NCI-H226 (cell line): ENCODE results near the gene ECHS1.
"Not testable (repeated sequence)": the region's sequence is repeated elsewhere in the genome, so short reads cannot be mapped to it uniquely, and the experiment has no call there.

Experiments used
- DNase-seq: peaks from one replicate; pipeline ENCODE4 v3.0.0-alpha.2; 2015

The ECHS1 gene

DNA sequence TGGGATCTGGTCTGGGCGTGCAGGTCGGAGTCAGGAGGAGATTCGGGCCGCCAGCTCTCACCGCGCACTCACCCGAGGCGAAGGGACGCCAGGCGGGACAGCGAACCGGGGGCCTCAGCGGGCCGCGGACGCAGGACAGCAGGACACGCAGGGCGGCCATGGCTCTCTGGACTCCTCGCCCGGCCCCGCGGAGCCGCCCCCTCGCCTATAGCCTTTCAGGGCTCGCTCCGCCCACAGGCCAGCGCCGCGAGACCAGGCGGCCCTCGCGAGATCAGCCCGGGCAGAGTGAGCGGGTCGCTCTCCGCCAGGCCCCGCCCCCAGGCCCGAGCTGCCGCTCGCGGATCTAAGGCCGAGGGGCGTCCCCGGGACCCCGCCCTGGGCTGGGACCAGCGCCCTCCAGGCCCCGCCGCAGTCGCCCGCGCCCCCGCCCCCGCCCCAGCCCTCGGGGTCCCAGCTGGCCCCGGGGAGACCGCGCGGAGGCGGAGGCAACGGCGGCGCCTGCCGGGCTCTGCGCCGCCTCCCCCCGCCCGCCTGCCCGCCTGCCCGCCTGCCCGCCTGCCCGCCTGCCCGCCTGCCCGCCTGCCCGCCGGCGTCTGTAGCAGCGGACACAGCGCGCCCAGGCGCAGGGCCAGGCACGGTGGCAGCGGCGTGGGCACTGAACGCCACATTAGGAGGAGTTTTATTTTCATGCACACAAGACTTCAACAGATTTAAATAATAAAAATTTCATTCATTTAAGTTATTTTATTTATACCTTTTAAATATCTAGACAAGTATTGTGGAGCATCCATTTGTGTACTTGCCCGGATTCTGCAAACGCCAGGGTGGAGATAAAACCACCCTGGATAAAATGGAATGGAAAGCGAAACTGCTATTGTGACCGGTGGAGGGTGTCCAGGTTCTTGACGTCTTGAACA lies at the start of gene ECHS1:
TSS of gene ECHS1 (minus strand) at position 181 of the 917 bp plus-strand sequence. CDS start at position 160, 21 bp downstream.
- peak; percentile 67 for DNase-seq

DNA sequence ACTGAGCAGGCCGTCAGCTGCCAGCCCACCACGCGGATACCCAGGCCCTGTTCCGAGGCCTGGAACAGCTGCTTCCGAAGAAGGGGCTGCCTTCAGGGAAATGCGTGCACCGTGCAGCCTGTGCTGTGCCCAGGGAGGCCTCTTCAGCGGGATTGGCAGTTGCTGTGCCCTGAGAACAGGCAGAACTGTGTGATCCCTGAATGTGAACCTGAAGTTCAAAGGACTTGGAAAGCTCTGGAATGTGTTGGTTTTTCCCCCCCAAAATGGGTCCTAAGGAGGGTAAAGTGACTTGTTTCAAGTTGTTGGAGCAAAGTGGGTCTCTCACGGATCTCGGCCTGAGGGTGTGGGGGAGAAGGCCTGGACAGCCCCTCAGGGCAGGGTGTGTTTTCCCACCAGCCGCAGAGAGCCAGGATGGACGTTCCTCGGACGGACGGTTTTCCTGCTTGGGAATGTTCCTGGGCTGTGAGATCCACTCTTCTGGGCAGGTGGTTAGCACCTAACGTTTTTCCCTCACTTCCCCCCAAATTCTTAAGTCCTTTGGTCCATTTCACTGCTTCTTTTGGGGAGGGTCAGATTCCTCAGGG lies 49.2 kb upstream of the ECHS1 start:
- DNase-seq = no peak

DNA sequence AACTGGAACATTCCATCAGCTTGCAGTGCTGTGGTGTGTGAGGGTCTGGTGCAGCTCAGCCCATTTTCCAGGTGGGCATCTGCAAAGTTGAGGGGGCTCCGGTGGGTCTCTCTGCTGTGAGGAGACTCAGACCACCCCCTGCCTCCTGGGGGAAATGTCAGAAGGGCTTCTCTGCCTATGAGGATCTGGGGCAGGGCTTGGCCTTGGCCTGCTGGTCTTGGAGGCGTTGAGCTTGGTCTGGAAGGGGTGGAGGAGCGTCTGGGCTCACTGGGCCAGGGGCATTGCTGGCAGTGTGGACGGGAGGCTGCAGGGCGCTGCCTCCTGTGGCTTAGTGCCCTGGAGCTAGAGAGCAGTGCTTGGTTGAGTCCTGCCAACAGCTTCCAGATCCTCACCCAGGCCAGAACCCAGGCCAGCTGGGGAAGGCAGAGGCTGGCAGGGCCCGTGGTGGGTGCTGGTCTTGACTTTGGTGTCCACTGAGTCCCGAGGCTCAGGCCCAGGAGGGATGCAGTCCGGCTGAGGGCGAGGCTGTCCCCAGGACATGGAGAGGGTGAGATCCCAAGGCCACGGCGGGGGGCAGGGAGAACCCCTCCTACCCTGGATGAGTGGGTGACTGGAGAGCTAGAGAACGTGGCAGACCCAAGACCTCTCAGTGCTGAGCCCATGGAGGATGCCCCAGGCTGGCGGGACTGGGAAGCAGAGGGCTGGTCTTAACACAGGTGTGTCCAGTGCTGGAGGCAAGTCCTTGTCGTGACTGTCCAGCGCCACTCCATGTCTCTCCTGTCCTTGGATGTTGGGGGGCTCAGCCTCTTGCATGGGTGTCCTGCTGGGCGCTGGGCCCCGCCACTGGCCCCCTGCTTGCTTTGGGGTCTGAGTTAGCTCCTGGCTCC lies 48.4 kb upstream of the ECHS1 start:
- DNase-seq = no peak

DNA sequence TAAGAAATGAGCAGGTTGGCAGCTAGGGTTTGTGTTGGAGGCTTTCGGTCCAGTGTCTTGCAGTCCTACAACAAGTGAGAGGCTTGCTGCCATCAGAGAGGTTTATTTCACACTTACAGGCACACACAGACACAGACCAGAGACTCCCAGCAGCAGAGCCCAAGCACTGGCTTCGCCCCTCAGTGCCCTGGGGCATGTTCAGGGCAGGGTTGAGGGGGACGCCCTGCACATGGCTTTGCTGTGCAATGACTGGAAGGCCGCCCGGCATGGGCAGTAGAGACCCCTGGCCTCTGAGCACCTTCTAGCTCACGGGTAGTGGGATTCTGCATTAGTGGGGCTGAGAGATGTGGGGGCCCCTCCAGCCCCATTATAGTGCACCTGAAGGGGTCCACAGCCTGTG lies 47.4 kb upstream of the ECHS1 start:
- DNase-seq = no peak

DNA sequence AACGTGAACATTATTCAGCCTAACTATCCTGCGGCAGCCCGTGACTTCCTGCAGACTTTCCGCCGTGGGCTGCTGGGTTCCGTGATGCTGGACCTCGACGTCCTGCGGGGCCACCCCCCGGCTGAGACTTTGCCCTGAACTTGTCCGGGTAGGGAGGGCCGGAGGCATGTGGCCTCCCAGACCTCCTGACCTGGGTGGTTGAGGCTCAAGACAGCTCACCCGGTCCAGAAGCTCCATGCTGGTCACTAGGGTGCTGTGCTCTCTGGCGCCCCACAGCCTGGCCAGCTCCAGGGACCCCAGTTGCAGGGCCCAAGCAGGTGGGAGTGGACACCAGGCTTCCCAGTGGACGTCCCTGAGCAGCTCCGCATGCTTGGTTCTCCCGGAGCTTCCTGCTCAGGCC lies 46.9 kb upstream of the ECHS1 start:
- no peak for DNase-seq

DNA sequence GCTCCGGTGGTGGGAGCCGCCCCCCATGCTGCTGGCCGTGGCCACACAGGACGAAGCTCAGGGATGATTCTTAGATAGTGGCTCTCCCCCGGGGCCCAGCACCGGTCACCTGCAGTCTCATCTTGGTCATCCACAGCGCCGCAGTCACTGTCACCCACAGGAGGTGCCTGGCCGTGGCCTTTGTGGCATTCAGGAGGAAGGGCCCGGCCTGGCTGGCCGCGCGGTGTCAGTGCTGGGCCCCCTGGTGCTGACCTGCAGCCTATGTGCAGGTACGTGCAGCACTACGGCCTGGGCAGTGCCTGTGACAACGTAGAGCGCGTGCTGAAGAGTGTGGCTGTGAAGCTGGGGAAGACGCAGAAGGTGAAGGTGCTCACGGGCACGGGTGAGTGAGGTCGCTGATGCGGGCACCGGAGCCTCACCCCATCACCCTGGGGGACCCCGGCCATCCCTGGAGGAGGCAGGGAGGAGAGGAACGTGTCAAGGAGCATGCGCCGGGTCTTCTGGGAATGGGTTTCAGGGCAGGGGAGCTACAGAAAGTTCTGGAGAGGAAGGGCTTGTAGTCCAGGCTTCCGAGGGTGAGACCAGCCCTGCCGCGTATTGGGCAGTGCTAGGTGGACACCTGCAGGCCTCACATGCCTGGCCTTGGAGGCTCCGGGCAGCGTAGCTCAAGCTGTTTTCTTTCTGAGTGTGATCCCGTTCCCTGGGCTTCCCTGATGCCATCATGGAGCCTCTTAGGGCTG lies 46.2 kb upstream of the ECHS1 start:
- no peak for DNase-seq

DNA sequence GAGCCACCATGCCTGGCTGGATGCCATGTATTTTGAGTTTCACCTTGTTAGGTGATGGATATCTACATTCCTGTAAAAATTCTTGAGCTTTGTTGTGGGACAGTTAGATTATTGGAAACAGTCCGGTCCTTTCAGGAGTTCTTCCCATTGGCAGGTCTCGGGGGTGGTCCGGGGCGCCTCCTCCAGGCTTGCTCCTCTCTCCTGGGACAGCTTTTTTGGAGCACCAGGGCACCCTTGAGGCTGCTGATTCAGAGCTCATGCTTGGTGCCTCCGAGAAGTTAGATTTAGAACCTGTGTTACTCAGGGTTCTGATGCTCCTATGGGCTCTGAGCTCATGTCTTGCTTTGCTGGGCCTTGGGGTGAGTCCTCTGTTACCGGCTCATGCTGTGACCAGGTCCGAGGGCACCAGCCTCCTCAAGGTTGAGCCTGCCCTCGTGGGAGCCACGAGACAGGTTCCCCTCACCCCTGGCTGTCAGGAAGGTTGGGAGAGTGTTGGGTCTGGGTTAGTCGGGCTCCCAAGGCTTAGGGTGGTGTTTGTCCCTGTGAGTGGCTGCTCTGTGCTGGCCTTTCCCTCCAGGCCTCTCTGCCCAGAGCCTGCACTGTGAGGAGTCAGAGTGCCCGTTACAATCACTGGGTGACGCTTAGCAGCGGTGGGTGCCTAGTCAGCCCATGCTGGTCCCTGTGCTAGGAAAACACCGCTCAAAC lies 45.3 kb upstream of the ECHS1 start:
- DNase-seq = no peak

GRCh38 chr10:133415752-133416151 lies 42.6 kb upstream of the ECHS1 start:
- no peak for DNase-seq

DNA sequence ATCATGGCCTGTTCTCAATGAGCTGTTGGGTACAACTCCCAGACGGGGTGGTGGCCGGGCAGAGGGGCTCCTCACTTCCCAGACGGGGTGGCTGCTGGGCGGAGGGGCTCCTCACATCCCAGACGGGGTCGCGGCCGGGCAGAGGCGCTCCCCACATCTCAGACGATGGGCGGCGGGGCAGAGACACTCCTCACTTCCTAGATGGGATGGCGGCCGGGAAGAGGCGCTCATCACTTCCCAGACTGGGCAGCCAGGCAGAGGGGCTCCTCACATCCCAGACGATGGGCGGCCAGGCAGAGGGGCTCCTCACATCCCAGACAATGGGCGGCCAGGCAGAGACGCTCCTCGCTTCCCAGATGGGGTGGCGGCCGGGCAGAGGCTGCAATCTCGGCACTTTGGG lies 41.2 kb upstream of the ECHS1 start:
- DNase-seq = not testable (repeated sequence)

DNA sequence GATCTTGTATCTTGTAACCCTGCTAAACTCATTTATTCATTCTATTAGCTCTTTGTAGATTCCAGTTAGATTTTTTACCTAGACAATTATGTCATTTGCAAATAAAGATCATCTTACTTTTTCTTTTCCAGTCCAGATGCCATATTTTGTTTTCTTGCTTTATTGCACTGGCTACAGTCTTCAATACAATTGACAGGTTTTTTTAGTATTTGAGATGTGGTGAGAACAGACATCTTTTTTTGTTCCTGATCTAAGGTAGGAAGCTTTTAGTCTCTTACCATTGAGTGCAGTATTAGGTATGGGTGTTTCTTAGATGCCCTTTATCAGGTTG lies 39.2 kb upstream of the ECHS1 start:
- no peak for DNase-seq

DNA sequence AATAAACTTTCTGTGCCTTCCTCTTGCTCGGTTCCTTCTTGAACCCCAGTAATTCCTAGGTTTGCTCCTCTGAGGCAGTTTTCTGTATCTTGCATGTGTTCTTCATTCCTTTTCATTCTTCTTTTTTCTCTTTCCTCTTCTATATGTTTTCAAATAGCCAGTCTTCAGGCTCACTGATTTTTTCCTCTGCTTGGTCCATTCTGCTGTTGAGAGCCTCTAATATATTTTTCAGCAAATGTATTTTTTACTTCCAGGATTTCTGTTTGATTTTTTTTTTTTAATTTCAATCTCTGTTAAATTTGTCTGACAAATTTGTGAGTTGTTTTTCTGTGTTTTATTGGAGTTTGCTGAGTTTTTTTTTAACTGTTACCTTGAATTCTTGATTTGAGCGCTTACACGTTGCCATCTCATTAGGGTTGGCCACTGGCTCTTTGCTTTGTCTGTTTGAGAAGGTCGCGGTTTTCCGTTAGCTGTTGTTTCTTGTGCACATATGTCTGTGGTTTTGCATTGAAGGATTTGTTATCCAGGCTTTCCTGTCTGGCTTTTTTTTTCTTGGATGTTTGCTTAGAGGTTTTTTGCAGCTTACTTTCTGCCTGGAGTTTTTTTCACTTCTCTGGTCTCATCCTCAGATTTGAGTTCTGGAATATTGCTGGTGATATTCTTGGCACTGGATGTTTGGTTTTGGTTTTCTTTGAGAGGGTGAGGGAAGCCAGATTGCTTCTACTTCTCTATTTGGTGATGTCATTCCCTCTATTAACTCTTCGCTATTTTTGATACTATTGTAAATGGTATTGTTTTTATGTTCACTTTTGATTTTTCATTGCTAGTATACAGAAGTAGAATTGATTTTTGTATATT lies 38.6 kb upstream of the ECHS1 start:
- DNase-seq = no peak

GRCh38 chr10:133405844-133406527 lies 32.8 kb upstream of the ECHS1 start:
- DNase-seq = no peak

- DNase-seq = no peak
These were observed 32.1 kb upstream of the ECHS1 start for GRCh38 chr10:133405272-133405671.

DNA sequence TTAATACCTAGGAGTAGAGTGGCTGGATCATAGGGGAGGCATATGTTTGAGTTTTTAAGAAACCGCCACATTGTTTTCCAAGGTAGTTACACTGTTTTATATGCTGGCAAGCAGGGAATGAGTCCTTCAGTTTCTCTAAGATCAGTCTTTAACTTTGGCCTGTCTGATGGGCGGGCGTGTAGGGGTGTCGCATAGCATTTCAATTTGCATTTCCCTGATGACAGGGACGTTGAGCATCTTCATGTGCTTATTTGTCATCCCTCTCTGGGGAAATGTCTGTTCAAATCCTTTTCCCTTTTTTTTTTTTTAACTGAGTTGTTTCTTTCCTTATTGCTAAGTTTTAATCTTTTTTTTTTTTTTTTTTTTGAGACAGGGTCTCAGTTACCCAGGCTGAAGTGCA lies 30.6 kb upstream of the ECHS1 start:
- no peak for DNase-seq

- DNase-seq = no peak
These were observed 30.2 kb upstream of the ECHS1 start for GRCh38 chr10:133403359-133403758.

DNA sequence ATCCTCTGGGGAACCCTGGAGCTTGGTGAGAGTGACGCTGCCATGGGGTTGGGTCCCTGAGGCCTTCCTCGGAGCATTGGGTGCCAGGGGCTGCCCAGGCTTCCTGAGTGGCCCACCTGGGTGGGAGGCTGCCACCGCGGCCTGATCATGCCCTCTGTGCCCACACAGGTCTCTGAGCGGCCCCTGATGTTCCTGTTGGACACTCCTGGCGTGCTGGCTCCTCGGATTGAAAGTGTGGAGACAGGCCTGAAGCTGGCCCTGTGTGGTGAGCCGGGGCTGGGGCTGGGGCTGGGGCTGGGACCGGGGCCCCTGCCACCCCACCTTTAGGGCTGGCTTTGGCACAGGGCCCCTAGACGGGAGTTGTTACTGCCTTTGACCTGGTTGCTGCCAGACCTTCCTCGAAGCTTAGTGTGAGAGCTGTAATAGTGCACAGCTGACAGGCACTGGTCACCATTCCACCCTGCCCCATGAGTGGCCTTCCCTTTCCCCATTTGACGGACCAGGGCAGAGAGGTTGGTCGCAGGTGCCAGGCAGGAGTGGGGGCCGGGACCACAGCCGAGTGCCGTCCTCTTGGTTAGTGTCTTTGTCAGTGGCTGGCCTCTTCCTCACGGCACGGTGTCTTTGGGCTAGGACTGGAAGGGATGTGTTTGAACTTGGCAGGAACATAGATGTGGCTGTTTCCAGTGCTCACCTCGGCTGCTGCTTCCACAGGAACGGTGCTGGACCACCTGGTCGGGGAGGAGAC lies 29.0 kb upstream of the ECHS1 start:
- no peak for DNase-seq

DNA sequence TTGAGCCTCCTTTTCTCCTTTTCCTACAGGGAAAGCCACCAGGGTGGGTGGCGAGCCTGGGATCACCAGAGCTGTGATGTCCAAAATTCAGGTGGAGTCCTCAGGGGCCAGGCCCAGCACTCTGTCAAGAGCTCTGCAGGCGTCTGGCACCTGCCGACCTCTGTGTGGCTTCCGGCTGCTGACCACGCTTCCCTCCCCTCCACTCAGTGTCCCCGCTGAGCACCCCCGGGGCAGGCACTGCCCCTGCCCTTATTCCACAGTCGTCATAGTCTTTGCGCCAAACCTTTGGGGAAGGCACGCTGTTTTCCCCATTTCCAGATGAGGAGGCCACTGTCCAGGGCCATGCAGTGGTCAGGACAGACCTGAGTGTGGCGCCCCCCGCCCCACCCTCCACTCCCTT lies 28.3 kb upstream of the ECHS1 start:
- DNase-seq = no peak

GRCh38 chr10:133400624-133401424 lies 27.7 kb upstream of the ECHS1 start:
- DNase-seq = no peak

GRCh38 chr10:133399123-133399601 lies 26.0 kb upstream of the ECHS1 start:
- no peak for DNase-seq
